ENCODE data around the gene SPEG. TPM values are rescaled to one million over a fixed set of nuclear protein-coding genes. Genes with fewer than 3 reads are reported as not detected.

The SPEG gene
- total RNA-seq, 1 donor from 2014 or later = 78.0 TPM

- no peak for DNase-seq (ENCODE audit: low read depth)
Measured at GRCh38 chr2:219442256-219443015, 7.8 kb downstream of the SPEG start.

DNA sequence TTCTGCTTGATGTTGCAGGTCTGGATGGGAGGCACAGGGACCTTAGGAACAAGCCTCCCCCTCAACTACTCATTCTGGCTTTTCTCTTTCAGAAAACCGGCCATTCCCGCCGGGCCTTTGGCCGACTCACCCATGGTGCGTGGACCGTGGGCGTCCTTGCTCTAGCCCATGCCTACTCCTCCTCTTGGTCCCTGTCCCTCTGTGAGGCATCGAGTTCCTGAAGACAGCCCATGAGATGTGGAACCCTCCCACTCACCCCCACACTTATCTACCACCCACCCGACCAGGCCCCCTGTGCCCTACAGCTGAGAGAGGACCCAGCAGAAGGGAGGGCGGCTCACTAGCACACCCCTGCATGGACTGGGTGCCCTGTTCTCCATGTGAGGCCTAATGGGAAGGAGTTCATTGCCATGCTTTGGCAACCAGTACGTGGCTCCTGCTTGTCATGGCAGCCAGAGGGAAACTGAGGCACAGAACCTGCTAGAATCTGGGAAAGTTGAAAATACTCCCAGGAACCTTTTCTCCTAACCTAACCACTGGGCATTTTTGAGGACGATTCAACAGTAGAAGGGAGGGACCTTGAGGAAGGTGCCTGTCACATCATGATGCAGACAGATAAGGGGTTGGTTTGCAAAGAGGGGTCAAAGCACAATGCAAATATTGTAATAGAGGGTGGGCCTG lies 8.5 kb downstream of the SPEG start:
- DNase-seq (ENCODE audit: low read depth) = no peak

- no peak for DNase-seq (ENCODE audit: low read depth)
Measured at GRCh38 chr2:219443697-219444023, 9.0 kb downstream of the SPEG start.

DNA sequence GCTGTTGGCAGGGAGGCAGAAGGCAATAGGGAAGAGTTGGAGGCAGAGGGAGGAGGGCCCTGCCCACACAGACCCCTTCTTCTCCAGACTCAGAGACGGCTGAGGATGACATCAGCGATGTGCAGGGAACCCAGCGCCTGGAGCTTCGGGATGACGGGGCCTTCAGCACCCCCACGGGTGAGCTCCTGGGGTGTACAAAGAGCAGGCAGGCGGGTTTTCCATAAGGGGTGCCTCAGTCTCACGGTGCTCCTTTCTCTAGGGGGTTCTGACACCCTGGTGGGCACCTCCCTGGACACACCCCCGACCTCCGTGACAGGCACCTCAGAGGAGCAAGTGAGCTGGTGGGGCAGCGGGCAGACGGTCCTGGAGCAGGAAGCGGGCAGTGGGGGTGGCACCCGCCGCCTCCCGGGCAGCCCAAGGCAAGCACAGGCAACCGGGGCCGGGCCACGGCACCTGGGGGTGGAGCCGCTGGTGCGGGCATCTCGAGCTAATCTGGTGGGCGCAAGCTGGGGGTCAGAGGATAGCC lies 10.0 kb downstream of the SPEG start:
- no peak for DNase-seq (ENCODE audit: low read depth)

DNA sequence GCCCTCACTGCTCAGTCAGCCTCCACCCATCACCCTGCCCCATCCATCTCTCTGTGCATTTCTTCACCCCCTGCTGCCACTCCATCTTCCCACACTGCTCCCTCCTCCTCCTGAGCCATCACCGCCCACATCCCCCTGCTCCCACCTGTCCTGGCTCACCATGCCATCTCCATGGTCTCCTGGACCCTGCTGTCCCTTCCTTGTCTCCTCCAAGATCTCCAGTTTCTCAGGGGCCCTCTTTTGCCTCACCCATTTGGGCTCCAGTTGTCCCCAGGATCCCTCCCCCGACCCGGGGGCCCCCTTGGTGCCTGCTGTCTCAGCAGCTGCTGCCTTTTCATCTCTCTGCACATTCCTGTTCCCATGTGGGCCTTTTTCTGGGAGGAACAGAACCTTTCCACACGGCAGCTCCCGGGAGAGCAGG lies 10.6 kb downstream of the SPEG start:
- peak; percentile 67 for DNase-seq (ENCODE audit: low read depth)

DNA sequence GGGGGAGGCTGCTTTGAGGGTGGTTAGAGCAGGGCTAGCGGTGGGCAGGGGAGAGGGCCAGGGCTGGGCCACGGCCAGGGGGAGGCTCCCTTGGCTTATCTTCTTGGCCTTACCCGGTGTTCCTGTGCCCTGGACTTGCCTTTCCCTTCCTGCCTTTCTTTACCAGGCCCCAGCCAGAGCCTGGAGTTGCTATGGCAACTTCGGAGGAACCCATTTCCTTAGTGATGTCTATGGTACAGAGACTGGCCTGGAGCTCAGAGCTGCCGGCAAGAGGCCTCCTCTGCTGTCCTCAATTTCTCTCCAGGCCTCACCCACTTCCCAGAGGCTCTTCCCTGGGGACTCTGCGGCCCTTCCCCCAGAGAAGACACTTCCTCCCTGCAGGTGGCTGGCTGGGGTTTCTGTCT lies 11.5 kb downstream of the SPEG start:
- peak; percentile 57 for DNase-seq (ENCODE audit: low read depth)

DNA sequence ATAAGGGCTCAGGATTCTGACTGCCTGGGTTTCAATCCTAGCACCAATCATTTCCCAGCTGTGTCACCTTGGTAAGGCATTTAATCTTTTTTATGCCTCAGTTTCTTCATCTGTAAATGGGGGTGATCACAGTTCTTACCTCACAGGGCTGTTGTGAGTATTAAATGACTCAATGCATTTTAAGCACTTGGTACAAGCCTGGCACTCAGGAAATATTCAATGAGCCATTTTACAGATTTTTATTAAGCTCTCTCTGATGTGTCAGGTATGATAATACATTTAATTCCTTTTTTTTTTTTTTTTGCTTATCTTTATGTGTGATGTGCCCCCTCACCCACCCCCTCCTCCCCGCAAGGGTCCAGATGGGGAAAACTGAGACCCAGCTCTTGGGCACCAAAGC lies 12.0 kb downstream of the SPEG start:
- DNase-seq (ENCODE audit: low read depth) = no peak

GRCh38 chr2:219447242-219448098 lies 12.8 kb downstream of the SPEG start:
- no peak for DNase-seq (ENCODE audit: low read depth)

DNA sequence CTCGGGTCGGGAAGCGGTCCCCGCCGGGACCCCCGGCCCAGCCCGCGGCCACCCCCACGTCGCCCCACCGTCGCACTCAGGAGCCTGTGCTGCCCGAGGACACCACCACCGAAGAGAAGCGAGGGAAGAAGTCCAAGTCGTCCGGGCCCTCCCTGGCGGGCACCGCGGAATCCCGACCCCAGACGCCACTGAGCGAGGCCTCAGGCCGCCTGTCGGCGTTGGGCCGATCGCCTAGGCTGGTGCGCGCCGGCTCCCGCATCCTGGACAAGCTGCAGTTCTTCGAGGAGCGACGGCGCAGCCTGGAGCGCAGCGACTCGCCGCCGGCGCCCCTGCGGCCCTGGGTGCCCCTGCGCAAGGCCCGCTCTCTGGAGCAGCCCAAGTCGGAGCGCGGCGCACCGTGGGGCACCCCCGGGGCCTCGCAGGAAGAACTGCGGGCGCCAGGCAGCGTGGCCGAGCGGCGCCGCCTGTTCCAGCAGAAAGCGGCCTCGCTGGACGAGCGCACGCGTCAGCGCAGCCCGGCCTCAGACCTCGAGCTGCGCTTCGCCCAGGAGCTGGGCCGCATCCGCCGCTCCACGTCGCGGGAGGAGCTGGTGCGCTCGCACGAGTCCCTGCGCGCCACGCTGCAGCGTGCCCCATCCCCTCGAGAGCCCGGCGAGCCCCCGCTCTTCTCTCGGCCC lies 13.6 kb downstream of the SPEG start:
- no peak for DNase-seq (ENCODE audit: low read depth)

GRCh38 chr2:219448776-219449341 lies 14.2 kb downstream of the SPEG start:
- DNase-seq (ENCODE audit: low read depth) = no peak

DNA sequence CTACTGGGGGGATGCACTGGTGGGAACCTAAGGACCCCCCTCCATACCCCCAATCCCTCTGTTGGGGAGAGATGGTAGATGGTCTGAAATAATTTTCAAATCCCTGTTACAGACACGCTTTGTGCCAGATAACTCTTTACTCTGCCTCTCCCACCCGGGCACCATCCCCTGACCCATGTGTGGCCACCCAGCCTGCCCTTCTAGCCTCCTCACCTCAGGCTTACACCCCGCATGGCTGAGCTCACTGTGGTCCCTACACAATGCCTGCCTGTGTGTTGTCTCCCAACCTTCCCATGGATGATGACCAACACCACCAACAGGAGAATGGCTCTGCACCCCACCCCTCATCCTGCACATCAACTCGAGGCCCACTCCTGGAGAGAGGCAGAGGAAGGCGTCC lies 15.0 kb downstream of the SPEG start:
- no peak for DNase-seq (ENCODE audit: low read depth)

DNA sequence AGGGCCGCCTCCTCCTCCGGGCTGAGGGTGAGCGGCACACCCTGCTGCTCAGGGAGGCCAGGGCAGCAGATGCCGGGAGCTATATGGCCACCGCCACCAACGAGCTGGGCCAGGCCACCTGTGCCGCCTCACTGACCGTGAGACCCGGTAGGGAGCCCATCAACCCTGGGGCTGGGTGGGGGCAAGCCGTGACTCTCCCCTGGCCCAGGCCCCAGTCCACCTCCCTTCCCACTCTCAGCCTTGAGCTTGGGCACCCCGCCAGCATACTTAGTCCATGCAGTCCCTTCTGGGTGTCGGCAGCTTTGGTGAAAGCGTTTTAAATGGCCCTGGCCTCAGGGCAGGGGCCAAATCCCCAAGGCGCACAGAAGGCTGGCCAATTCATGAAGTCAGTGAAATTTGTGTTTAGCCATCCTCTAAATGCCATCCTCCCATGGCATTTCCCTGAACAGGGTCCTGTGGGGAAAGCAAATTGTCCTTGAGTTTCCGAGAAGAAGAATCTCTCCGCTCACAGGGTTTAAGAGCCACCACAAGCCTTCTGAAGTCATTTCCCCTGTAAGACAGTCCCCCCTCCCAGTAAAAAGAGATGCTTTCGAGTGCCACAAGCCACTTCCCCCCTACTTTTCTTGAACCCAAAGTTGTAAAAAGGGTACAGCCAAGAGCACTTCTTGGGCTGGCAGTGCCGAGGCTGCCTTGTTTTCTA lies 17.2 kb downstream of the SPEG start:
- no peak for DNase-seq (ENCODE audit: low read depth)

DNA sequence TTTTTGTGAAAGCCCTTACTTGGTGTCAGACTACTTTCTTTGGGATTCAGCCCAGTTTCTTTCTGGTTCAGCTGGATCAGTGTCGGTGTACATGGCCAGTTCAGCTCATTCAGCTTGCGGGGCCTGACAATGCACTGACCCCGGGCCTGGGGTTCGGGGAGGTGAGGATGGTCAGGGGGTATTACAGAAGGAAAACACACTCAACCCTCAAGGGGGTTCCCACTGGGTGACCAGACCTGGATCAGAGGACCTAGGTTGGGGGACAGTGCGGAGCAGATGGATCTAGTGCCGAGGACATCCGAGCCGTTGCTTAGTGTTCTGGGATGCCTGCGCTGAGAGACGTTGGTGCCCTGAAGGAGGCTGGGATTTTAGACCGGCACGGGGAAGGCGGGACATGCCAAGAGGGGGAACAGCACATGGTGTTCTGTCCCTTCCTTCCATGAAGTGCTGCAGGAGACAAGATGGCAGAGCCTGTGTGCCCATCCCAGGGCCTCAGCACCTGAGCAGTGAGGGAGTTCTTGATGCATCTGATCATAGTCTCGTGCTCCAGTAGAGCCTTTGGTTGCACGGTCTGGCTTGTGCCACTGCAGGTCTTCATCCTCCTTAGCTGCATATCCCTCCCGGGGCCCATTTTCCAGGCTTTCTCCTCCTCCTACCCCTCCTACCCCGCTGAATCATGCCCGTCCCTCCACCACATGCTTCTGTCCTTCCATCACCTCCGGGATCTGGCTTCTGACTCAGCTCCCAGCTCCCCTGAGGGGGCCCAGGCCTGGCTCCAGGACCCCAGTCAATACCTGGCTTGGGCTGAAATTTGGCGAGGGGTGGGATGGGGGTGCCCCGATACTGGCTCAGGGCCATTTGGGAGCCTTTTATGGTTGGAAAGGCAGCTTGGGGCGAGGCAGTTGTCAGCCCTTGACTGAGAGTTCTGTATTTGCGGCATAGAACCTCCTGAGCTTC lies 18.0 kb downstream of the SPEG start:
- DNase-seq (ENCODE audit: low read depth) = peak; percentile 97

GRCh38 chr2:219453671-219454590 lies 19.3 kb downstream of the SPEG start:
- peak; percentile 94 for DNase-seq (ENCODE audit: low read depth)

DNA sequence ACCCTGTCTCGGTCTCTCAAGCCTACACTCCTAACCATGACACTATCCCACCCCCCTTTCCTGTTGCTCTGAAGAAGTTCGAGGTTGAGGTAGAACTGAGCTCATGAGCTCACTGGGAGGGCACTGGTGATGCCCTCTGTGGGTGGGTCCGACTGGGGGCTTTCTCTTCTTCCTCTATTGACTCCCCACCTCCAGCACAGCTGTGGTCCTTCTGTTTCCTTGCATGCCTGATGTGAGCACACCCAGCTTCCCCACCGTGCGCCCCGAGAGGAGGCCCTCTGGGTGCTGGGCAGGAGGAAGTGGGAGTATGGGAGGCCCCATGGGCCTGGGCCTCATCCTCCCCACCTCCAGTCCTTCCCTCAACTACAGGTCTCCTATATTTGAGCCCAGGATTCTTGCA lies 20.9 kb downstream of the SPEG start:
- no peak for DNase-seq (ENCODE audit: low read depth)

GRCh38 chr2:219457784-219458369 lies 23.2 kb downstream of the SPEG start:
- peak; percentile 59 for DNase-seq (ENCODE audit: low read depth)

GRCh38 chr2:219458996-219459395 lies 24.4 kb downstream of the SPEG start:
- no peak for DNase-seq (ENCODE audit: low read depth)

All from myocyte (in vitro differentiated cells).